Right lobe of liver (tissue), 6 donors: ENCODE results near the gene C17orf58. TPM values are rescaled to one million over a fixed set of nuclear protein-coding genes. Genes with fewer than 3 reads are reported as not detected.
A peak's percentile ranks its signal among the peaks of the same experiment; 100 is the strongest.
"Not testable (repeated sequence)": the region's sequence is repeated elsewhere in the genome, so short reads cannot be mapped to it uniquely, and the experiment has no call there.

Experiments
- ATAC-seq, 4 donors: fragments of 200-7000 bp; cut with Tn5 transposase; one replicate each; pipeline ENCODE4 v1.9.1; 2020; ENCODE audit warnings: mild to moderate bottlenecking in 4 of 4, moderate library complexity in 4 of 4
- DNase-seq, 3 donors: peaks; one replicate each; pipeline ENCODE4 v3.0.0-alpha.2; 2020
- H3K27ac ChIP-seq, 3 donors: fragments of 200-600 bp; one replicate each; pipeline ENCODE4 v1.8.0; 2022
- H3K27me3 ChIP-seq, 2 donors: fragments of 200-600 bp; one replicate each; pipeline ENCODE4 v1.8.0; 2022
- H3K36me3 ChIP-seq, 4 donors: fragments of 200-600 bp; sonication (generic) in 1 of 4; one replicate each; pipeline versions ENCODE4 v1.5.1 to v1.8.0; 2017 to 2022; ENCODE audit warnings: control low read depth in 1 of 4
- H3K4me1 ChIP-seq, 4 donors: fragments of 200-600 bp; sonication (generic) in 1 of 4; one replicate each; pipeline versions ENCODE4 v1.5.1 to v1.8.0; 2017 to 2022; ENCODE audit warnings: control low read depth in 1 of 4
- H3K4me3 ChIP-seq, 3 donors: fragments of 200-600 bp; one replicate each; pipeline ENCODE4 v1.8.0; 2022
- H3K9me3 ChIP-seq, 4 donors: fragments of 200-600 bp; sonication (generic) in 1 of 4; one replicate each; pipeline versions ENCODE4 v1.5.1 to v1.8.0; 2017 to 2022; ENCODE audit warnings: control low read depth in 1 of 4
- POLR2A ChIP-seq: fragments of 450-650 bp; IDR thresholded peaks from one replicate; pipeline ENCODE4 v1.6.1; 2017; ENCODE audit warnings: antibody characterized with exemption, mild to moderate bottlenecking
- WGBS: methylation state at CpG from one replicate; pipeline ENCODE4 v1.1.6; 2018; ENCODE audit warnings: low coverage, low lambda C conversion rate; ENCODE audit not compliant: insufficient coverage; ENCODE audit errors: missing lambda C conversion rate; 5-methylcytosine and 5-hydroxymethylcytosine counted together
- intact Hi-C, 2 donors: fragments of 100-400 bp; cut with DNase I; formaldehyde crosslinking; loops; one replicate each; pipeline versions ENCODE4 v1.11.2 to v1.14.1; 2022
- total RNA-seq, 6 experiments: library from RNA; depleted of rRNA in 2 of 6; stranded (reverse); fragments of >200 nt in 2 of 6; fragmentation: NEBNext Ultra II Directional in 3 of 6; extraction: Animal tissue kit (Norgen Biotek cat#: 25700) in 3 of 6; gene quantifications; one replicate each; pipeline versions ENCODE4 v1.1.0 to v1.2.4, GENCODE V29; 2016 to 2023
- TF ChIP-seq, protein P1 (sequence below), 4 donors: fragments of 200-600 bp in 3 of 4; fragments of 450-650 bp in 1 of 4; IDR thresholded peaks; one replicate each; pipeline versions ENCODE4 v1.5.1 to v1.8.0; 2016 to 2022; ENCODE audit warnings: antibody characterized with exemption in 4 of 4, mild to moderate bottlenecking in 2 of 4
- donor health status: DM: no; HTN: yes; CAD: no.
- donor health status: DM: no; HTN: no; CAD: no.
- donor health status: DM: no; HTN: no; CAD: no.
- donor health status: DM: no; HTN: yes; CAD: no.
- donor health status: DM: no; HTN: yes; CAD: no.

Gene C17orf58
- total RNA-seq, 6 experiments from 2014 or later, result 7.2 to 12.4 (median 8.3) TPM

DNA sequence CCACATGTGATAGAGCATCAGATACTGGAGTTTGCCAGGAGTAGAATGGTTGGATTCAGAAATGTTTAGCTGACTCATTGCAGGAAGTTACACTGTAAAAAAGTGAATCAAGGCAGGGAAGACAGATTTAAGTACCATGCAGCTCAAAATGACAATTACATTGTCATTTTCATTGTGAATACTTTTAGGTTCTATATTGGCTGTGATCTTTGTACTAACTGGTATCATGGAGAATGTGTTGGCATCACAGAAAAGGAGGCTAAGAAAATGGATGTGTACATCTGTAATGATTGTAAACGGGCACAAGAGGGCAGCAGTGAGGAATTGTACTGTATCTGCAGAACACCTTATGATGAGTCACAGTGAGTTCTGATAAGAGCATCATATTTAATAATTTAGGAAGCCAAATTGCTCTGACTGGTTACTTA lies 33.1 kb downstream of the C17orf58 start:
- H3K4me3 ChIP-seq, H3K4me1 ChIP-seq, H3K9me3 ChIP-seq, H3K27ac ChIP-seq, intact Hi-C loops, H3K27me3 ChIP-seq: not testable (repeated sequence)
- ATAC-seq (peak; percentile 96 to 99 (median 98)), DNase-seq (peak in 1 of 3 donors; percentile 64)
- H3K36me3 ChIP-seq, result peaks cover 0 to 37% (median 6%) of the 10 kb centered on the region in 4 donors
- WGBS, result 0% methylated on average over 1 of the region's 1 CpG
- TF ChIP-seq, protein P1, sequence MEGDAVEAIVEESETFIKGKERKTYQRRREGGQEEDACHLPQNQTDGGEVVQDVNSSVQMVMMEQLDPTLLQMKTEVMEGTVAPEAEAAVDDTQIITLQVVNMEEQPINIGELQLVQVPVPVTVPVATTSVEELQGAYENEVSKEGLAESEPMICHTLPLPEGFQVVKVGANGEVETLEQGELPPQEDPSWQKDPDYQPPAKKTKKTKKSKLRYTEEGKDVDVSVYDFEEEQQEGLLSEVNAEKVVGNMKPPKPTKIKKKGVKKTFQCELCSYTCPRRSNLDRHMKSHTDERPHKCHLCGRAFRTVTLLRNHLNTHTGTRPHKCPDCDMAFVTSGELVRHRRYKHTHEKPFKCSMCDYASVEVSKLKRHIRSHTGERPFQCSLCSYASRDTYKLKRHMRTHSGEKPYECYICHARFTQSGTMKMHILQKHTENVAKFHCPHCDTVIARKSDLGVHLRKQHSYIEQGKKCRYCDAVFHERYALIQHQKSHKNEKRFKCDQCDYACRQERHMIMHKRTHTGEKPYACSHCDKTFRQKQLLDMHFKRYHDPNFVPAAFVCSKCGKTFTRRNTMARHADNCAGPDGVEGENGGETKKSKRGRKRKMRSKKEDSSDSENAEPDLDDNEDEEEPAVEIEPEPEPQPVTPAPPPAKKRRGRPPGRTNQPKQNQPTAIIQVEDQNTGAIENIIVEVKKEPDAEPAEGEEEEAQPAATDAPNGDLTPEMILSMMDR (IDR thresholded peaks at IDR 0.05), result peak; percentile 70 to 73 (median 72)

DNA sequence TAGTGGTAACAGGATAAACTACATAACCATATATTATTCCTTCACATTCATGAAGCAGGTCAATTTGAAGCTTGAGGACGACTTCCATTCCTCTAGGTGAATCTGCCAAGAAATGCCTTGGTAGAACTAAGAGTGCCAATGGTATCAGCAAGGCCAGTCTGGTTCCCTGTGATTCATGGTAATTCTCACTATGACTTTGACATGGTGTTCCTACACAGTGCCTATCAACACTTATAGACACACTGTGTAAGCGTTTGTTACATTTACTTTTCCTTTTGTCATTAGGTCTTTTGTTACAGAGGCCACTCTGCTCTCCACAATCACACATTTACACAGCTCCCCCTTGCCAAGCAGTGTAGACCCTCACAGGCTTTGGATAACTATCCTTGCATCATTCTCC lies 34.1 kb downstream of the C17orf58 start:
- DNase-seq, H3K27ac ChIP-seq, intact Hi-C loops, H3K9me3 ChIP-seq, H3K4me3 ChIP-seq, H3K4me1 ChIP-seq, H3K27me3 ChIP-seq, ATAC-seq: not testable (repeated sequence)
- WGBS, result 86% methylated on average over 2 of the region's 2 CpGs
- H3K36me3 ChIP-seq, result peaks cover 0 to 33% (median 6%) of the 10 kb centered on the region in 4 donors

DNA sequence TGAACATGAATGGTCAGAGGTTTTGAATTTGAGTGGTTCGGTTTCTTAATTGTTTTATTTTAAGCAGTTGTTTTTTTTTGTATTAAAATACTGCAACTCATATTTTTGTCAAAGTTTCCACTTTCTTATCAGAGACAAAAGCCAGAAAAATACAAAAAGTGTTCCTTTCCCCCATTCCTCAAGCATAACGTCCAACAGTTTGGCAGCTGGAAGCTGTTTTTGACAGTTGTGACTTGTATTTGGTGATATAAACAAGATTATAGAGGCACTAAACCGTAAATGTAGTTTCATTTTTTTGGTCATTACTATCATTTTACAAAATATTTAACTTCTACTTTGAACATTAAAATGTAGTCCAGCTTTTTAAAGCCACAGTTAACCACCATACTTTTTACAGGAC lies 36.0 kb downstream of the C17orf58 start:
- ATAC-seq, DNase-seq, H3K27ac ChIP-seq, H3K4me1 ChIP-seq, H3K9me3 ChIP-seq, H3K4me3 ChIP-seq, H3K27me3 ChIP-seq, intact Hi-C loops: not testable (repeated sequence)
- WGBS, result 75% methylated on average over 3 of the region's 3 CpGs
- peaks cover 0 to 14% (median 0%) of the 10 kb centered on the region in 4 donors for H3K36me3 ChIP-seq

DNA sequence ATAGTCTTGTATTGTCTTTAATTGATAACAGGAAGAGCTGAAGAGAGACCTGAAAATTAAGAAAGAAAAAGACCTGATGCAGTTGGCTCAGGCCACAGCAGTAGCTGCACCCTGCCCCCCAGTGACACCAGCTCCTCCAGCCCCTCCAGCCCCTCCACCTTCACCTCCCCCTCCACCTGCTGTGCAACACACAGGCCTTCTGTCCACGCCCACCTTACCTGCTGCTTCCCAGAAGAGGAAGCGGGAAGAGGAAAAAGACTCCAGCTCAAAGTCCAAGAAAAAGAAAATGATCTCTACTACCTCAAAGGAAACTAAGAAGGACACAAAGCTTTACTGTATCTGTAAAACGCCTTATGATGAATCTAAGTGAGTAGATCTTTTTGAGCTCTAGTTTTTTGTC lies 36.8 kb downstream of the C17orf58 start:
- WGBS, result 94% methylated on average over 1 of the region's 3 CpGs
- ATAC-seq (no peak), DNase-seq (no peak)
- H3K4me3 ChIP-seq, result no peak overlapping the region
- peaks cover 0 to 9% (median 0%) of the 10 kb centered on the region in 4 donors for H3K36me3 ChIP-seq
- H3K27me3 ChIP-seq, result no peaks in the 10 kb centered on the region
- TF ChIP-seq, protein P1 (IDR thresholded peaks at IDR 0.05), result no peak
- TF ChIP-seq POLR2A, result no peak
- H3K9me3 ChIP-seq, result no peaks in the 10 kb centered on the region
- H3K27ac ChIP-seq, result no peak overlapping the region
- intact Hi-C loops, result no loop called here
- H3K4me1 ChIP-seq, result no peaks in the 10 kb centered on the region

DNA sequence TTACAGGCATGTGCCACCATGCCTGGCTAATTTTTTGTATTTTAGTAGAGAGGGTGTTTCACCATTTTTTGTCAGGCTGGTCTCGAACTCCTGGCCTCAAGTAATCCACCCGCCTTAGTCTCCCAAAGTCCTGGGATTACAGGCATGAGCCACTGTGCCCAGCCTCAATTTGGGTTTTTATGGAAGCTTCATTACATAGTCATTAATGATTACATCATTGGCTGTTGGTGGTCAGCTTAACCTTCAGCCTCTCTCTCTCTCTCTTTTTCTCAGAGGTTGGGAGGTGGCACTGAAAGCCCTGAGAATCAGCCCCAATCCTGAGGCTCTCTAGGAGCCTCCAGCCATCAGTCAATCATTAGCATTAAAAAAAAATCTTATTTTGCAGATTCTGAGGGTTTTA lies 45.3 kb downstream of the C17orf58 start:
- H3K4me3 ChIP-seq, result no peak overlapping the region
- H3K4me1 ChIP-seq, result no peaks in the 10 kb centered on the region
- intact Hi-C loops, result no loop called here
- H3K27me3 ChIP-seq, result no peaks in the 10 kb centered on the region
- TF ChIP-seq, protein P1 (IDR thresholded peaks at IDR 0.05), result no peak
- no peak for TF ChIP-seq POLR2A
- no peak overlapping the region for H3K27ac ChIP-seq
- 100% methylated on average over 2 of the region's 2 CpGs for WGBS
- peaks cover 8 to 51% (median 30%) of the 10 kb centered on the region in 4 donors for H3K36me3 ChIP-seq
- H3K9me3 ChIP-seq, result no peaks in the 10 kb centered on the region
- ATAC-seq (no peak), DNase-seq (no peak)

DNA sequence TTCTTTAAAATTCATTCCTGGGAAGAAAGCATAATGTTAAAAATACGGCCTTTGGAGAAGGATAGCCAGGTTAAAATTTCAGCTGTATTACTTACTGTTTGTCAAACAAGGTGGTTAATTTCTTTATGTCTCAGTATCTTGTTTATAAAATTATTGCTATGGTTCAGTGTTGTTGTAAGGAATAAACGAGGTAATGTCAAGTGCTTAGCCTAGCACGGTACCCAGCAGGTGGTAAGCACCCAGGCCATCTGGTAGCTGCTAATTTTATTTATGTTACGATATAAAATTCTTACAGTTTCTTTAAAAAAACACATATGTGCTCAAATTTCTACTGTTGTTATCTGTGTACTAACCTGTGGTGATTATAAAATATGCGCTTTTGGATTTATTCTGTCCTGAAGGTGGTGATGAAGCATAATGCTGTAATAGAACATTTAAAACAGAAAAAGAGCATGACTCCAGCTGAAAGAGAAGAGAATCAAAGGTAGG lies 48.9 kb downstream of the C17orf58 start:
- no peak overlapping the region for H3K27ac ChIP-seq
- ATAC-seq (no peak), DNase-seq (no peak)
- no peak overlapping the region for H3K4me3 ChIP-seq
- H3K27me3 ChIP-seq, result no peaks in the 10 kb centered on the region
- TF ChIP-seq POLR2A, result no peak
- TF ChIP-seq, protein P1 (IDR thresholded peaks at IDR 0.05), result no peak
- H3K9me3 ChIP-seq, result no peaks in the 10 kb centered on the region
- H3K36me3 ChIP-seq, result peaks cover 12 to 79% (median 45%) of the 10 kb centered on the region in 4 donors
- 98% methylated on average over 5 of the region's 5 CpGs for WGBS
- intact Hi-C loops, result no loop called here
- no peaks in the 10 kb centered on the region for H3K4me1 ChIP-seq
